Natural killer cell treated with Interleukin-12 subunit alpha and Interleukin-12 subunit beta and Interleukin-15 and Interleukin-18, amount 100 ng/mL, for 72 hours (primary cell): ENCODE results near the gene GLRA1. TPM values are rescaled to one million over a fixed set of nuclear protein-coding genes. Genes with fewer than 3 reads are reported as not detected.

Experiments used
- ATAC-seq, 2 donors: fragments of 150-1000 bp; cut with Tn5 transposase in 1 of 2; sonication (Bioruptor Pico), chemical (Tn5 transposase) in 1 of 2; 2 replicates each; pipeline ENCODE4 v1.10.0; 2021
- DNase-seq: peaks from one replicate; pipeline ENCODE4 v3.0.0; 2022; ENCODE audit warnings: low spot score
- H3K27ac Mint-ChIP-seq, 2 donors: 1 replicate in 1 of 2; 2 replicates in 1 of 2; pipeline ENCODE4 v1.8.0; 2022; ENCODE audit warnings: mixed read lengths in 2 of 2, mild to moderate bottlenecking in 1 of 2, moderate library complexity in 1 of 2
- H3K27me3 Mint-ChIP-seq, 2 donors: 1 replicate in 1 of 2; 2 replicates in 1 of 2; pipeline ENCODE4 v1.8.0; 2022; ENCODE audit warnings: mixed read lengths in 2 of 2
- H3K36me3 Mint-ChIP-seq: one replicate; pipeline ENCODE4 v1.8.0; 2022; ENCODE audit warnings: mixed read lengths
- H3K4me1 Mint-ChIP-seq, 2 donors: 1 replicate in 1 of 2; 2 replicates in 1 of 2; pipeline ENCODE4 v1.8.0; 2022; ENCODE audit warnings: low read depth in 2 of 2, mixed read lengths in 2 of 2, mild to moderate bottlenecking in 1 of 2
- H3K4me3 Mint-ChIP-seq: one replicate; pipeline ENCODE4 v1.8.0; 2022; ENCODE audit warnings: mixed read lengths
- H3K9me3 Mint-ChIP-seq: 2 replicates; pipeline ENCODE4 v1.8.0; 2022; ENCODE audit warnings: mixed read lengths
- total RNA-seq, 2 donors: library from RNA; stranded (reverse); gene quantifications; one replicate each; pipeline ENCODE4 v1.2.3, GENCODE V29; 2022

Gene GLRA1
- total RNA-seq, 2 donors from 2014 or later = not detected

GRCh38 chr5:151781201-151781600 lies 143.4 kb downstream of the GLRA1 start:
- Mint-ChIP-seq H3K27me3 (no peaks in the 10 kb centered on the region), H3K36me3 (peaks cover 22% of the 10 kb centered on the region), H3K9me3 (no peaks in the 10 kb centered on the region), H3K4me1 (peaks cover 43 to 53% of the 10 kb centered on the region in 2 donors), H3K27ac (no peak overlapping the region), H3K4me3 (no peak overlapping the region)
- ATAC-seq (no peak), DNase-seq (no peak)

DNA sequence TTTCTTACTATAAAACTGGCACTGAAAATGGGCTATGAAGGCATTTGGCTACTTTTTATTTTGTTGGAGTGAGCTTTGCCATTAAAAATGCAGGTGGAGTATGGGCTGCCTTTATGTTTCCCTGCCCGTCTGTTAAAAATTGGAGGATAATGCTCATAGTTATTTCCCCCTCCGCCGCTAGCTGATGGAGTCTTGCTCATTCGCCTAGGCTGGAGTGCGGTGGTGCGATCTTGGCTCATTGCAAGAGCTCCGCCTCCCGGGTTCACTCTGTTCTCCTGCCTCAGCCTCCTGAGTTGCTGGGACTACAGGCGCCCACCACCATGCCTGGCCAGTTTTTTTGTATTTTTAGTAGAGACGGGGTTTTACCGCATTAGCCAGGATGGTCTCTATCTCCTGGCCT lies 144.3 kb downstream of the GLRA1 start:
- peaks cover 22% of the 10 kb centered on the region for H3K36me3 Mint-ChIP-seq
- H3K27me3 Mint-ChIP-seq = no peaks in the 10 kb centered on the region
- no peaks in the 10 kb centered on the region for H3K9me3 Mint-ChIP-seq
- H3K4me1 Mint-ChIP-seq = peaks cover 44 to 53% of the 10 kb centered on the region in 2 donors
- no peak for DNase-seq
- H3K27ac Mint-ChIP-seq = no peak overlapping the region
- no peak for ATAC-seq
- H3K4me3 Mint-ChIP-seq = no peak overlapping the region

DNA sequence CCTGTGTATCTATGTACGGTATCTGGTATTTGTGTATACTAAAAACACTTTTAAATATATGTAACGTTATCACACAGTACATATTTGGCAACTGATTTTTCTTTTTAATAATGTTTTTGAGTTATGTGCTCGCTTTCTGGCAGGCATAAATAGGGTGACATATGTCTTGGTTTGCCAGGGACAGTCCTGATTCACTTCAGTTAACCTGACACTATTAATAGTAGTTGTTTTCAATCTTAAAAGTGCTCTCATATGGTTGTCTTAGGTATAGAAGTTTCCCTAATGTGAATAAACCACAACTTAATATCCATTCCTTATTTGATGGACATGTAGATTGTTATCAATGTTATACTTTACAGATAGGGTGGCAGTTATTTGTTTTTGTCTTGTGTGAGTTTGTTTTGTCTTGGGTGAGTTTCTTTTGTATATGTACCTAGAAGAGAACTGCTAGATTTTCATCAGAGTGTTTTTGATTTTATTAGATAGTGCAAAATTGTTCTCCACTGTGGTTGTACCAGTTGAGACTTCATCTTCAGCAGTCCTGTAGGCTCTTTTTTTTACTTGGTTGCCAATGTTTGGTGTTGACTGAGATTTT lies 145.0 kb downstream of the GLRA1 start:
- no peaks in the 10 kb centered on the region for H3K27me3 Mint-ChIP-seq
- H3K36me3 Mint-ChIP-seq = peaks cover 22% of the 10 kb centered on the region
- peaks cover 47 to 55% of the 10 kb centered on the region in 2 donors for H3K4me1 Mint-ChIP-seq
- DNase-seq (no peak), ATAC-seq (no peak)
- H3K27ac Mint-ChIP-seq = no peak overlapping the region
- H3K4me3 Mint-ChIP-seq = peak overlapping the region; percentile 21
- H3K9me3 Mint-ChIP-seq = no peaks in the 10 kb centered on the region

DNA sequence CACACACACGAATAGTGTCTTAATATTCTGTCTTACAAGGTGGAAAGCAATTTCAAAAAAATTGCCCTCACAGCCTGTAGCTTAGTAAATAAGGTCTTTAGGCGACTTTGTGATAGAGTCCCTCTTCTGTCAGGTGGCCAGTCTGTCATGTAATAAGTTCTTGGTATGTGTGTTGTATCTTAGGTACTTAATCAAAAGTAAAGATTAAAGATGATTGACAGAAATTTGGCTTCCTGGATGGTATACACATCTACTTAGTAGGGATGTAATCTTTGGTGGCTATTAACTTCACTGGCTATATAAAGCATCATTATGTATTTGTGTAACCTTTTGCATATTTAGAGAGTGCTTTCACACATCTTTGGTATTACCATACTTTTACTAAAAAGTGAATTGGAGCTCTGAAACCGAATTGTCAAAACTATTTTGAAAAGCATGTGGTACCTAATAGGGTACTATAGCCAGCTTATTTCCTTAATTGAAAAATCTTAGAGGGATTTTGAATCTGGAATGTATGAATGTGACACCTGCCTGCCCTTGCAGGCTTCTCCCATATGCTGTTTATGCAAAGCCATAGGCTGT lies 149.5 kb downstream of the GLRA1 start:
- ATAC-seq (no peak), DNase-seq (no peak)
- H3K27me3 Mint-ChIP-seq = no peaks in the 10 kb centered on the region
- peak overlapping the region in 1 of 2 donors; percentile 41 for H3K27ac Mint-ChIP-seq
- peak overlapping the region; percentile 82 for H3K4me3 Mint-ChIP-seq
- H3K9me3 Mint-ChIP-seq = no peaks in the 10 kb centered on the region
- H3K36me3 Mint-ChIP-seq = peaks cover 22% of the 10 kb centered on the region
- H3K4me1 Mint-ChIP-seq = peaks cover 53 to 65% of the 10 kb centered on the region in 2 donors

DNA sequence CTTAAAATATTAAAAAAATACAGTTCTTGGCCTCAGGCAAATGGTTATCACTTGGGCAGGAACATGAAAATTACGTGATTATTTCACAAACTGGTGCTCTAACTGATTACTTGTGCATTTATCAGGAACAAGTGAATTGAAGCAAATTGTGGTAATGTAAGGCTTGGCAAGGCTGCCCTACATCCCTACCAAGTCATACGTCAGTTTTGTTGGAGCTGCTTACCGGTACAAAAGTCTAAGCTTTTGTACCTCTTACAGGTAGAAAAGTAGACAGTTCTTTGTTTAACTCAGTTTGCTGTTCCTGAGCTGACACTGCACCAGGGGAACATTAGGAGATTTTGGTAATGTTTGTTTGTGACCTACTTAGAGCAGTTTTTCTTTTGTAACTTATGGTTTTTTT lies 150.7 kb downstream of the GLRA1 start:
- H3K36me3 Mint-ChIP-seq = peaks cover 17% of the 10 kb centered on the region

DNA sequence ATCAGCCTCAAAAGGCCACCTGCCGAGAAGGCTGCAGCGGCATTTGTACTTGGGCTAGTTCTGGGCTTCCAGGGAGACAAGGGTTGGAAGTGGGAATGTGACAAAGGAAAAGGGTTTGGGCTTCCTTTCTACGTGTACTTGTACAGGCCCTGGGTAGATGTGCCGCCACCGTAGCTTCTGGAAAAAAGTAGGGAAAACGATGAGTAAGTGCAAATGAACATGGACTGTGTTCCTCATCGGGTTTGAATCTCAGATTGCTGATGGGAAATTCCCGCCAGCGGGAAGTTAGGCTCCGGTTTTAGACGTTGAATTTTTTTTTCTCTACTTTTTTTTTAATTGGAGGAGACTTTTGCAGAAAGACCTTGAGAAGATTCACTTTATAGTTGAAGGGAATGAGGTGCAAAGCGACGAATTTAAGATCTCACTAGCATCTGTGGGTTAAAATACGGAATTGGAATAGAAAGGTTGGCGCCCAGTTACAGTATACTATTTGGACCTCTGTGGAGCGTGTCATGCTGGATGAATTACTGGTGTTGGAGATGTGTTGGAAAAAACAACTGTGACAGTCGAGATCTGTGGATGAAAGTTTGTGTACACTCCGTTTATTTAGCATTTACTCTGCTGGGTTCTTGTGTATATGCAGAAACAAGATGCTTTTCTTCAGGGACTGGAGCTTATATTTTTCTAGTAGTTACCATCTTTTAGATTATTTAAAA lies 151.6 kb downstream of the GLRA1 start:
- peaks cover 13% of the 10 kb centered on the region for H3K36me3 Mint-ChIP-seq
- no peaks in the 10 kb centered on the region for H3K27me3 Mint-ChIP-seq
- H3K9me3 Mint-ChIP-seq = no peaks in the 10 kb centered on the region
- DNase-seq = no peak
- H3K4me3 Mint-ChIP-seq = peak overlapping the region; percentile 82
- no peak overlapping the region for H3K27ac Mint-ChIP-seq
- H3K4me1 Mint-ChIP-seq = peaks cover 41 to 54% of the 10 kb centered on the region in 2 donors
- ATAC-seq = no peak

More for the DNA sequence above, 150.7 kb downstream of the GLRA1 start:
- Mint-ChIP-seq H3K4me3 (peak overlapping the region; percentile 82), H3K9me3 (no peaks in the 10 kb centered on the region), H3K27ac (no peak overlapping the region), H3K4me1 (peaks cover 42 to 57% of the 10 kb centered on the region in 2 donors), H3K27me3 (no peaks in the 10 kb centered on the region)
- no peak for ATAC-seq
- no peak for DNase-seq

Other genes starting within 250 kb of the GLRA1 start
- not detected for gene SPARC, start 237.9 kb downstream of the GLRA1 start, total RNA-seq
- 10 to 100 TPM; 60.0 to 84.9 TPM for gene ATOX1, start 166.2 kb downstream of the GLRA1 start, total RNA-seq
- gene G3BP1, start 152.9 kb downstream of the GLRA1 start, total RNA-seq = 100 to 1,000 TPM; 237 to 290 TPM